Caki2 (cell line): ENCODE measurements around the gene SLC25A1. TPM values are rescaled to one million over a fixed set of nuclear protein-coding genes. Genes with fewer than 3 reads are reported as not detected.

Source experiments
- DNase-seq: peaks from one replicate; pipeline ENCODE4 v3.0.0-alpha.2; 2015; ENCODE audit warnings: low read depth
- in situ Hi-C: cut with HindIII; loops from 2 replicates; pipeline ENCODE4 v1.10.0; 2016; ENCODE audit warnings: low sequenced_read_pairs, low pct_unique_long_range_greater_than_20kb, mixed read lengths
- total RNA-seq: library from RNA; depleted of rRNA; stranded (reverse); fragments of >200 nt; shearing (Covaris generic); gene quantifications from 2 replicates; pipeline ENCODE4 v1.2.3, GENCODE V29; 2014; ENCODE audit warnings: low replicate concordance; rRNA removed

Gene SLC25A1
- 67.9 and 123 TPM in 2 replicates for total RNA-seq

DNA sequence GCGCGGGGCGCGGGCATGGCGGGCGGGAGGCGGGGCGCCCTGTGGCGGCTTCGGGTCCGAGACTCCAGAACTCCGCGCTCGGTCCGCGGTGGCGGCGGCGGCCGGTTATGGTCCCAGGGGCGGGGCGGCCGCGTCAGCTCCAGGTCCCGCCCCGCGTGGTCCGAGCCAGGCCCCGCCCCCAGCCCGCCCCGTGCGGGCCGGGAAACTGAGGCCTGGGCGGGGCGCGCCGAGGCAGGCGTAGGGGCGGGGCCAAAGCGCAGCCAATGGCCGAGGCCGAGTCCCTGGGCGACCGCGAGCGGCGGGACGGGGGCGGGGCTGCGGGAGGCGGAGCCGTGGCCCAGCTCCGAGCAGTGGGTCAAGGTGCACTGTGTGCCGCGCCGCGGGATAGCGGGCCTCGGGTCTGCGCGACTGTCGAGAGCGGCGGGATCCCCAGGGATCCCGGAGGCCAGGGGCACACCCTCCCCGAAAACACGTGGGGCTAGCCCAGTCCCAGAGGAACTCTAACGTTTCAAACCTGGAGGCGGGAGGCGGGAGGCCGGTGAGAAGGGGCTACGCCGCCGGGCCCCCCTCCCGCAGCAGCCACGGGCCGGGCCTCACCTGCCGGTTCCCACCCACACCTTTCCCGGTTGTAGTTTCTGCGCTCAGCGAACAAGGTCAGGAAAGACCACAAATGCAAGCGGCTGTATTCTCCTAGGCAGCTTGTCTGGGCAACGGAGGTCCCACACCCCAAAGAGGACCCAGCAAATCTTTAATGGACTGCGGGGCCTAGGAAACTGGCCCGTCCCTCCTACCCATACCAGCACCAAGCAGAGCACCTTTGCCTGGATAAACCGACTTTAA is at the start of gene SLC25A1:
Gene SLC25A1, minus strand, starts transcription at position 80 of the 840 bp plus-strand sequence. Its CDS starts 63 bp downstream, at position 17.
- DNase-seq, result peak; percentile 87
- in situ Hi-C loops, result no loop called here

DNA sequence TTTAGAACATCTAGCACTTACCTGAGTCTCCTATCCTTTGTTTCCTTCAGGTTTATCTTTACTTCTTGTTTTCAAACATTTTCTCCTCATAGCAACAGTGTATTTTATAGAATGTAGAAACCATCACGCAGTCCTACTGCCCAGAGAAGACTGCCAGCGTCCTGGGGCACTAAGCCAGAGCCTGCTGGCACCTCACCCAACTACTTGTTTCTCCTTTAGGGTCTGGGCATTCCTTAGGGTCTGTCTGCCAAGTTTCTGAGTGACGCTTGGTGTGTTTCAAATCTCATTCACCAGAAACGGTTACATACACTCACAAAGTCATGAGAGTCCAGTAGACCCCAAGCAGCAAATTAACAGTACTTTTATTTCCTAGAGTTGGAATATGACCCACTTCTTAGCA is 49.6 kb upstream of the SLC25A1 start:
- in situ Hi-C loops, result no loop called here
- no peak for DNase-seq

DNA sequence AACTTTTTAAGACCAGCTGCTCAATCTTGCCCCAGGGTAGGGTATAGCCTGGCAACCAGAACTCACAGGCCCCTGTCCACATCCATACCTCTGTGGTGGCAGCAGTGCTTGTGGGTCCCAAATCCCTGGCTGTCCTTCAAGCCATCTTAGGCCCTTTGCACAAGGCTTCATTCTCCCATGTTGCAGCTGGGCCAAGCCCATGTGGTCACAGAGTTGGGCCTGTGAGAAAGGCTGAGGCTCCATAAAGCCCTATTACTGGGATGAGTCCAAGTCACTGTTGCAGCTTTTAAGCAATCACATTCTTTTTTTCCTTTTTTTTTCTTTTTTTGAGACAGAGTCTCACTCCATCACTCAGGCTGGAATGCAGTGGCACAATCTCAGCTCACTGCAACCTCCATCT is 47.9 kb upstream of the SLC25A1 start:
- in situ Hi-C loops, result no loop called here
- DNase-seq, result no peak

DNA sequence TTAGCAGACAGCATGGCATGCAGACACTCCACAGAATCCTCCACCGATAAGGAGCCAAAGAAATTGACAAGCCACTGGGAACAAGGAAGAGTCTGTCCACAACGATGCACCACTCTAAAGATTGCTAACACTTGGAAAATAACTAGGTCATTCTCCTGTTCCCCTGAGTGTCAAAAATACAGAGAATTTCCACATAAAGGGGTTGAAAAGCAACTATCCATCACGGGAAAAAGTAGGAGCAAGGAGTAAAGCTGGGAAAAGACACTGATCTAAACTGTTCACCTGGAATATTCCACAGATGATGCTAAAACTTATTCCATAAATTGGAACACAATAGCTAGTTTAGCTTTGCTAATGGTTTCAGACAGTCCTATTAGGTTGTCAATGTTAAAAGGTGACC is 47.0 kb upstream of the SLC25A1 start:
- no peak for DNase-seq
- in situ Hi-C loops, result no loop called here

DNA sequence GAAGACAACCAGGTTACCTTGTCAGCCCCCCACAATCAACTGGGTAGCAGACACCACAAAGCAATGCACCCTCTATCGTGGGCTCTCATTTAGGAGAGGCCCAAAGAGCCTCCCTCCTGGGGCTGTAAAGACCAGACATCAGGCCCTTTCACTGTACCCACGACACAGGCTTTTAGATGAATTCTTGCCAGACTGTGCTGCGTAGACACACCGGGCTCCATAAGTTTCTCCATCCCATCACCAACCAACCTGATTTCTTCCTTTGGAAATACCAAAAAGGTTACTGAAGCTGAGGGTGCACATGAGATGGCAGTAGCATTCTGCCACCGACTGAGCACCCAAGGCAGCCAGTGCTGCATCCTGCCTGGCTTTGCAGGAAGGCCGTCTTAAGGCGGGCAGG is 46.4 kb upstream of the SLC25A1 start:
- in situ Hi-C loops, result no loop called here
- DNase-seq, result no peak

DNA sequence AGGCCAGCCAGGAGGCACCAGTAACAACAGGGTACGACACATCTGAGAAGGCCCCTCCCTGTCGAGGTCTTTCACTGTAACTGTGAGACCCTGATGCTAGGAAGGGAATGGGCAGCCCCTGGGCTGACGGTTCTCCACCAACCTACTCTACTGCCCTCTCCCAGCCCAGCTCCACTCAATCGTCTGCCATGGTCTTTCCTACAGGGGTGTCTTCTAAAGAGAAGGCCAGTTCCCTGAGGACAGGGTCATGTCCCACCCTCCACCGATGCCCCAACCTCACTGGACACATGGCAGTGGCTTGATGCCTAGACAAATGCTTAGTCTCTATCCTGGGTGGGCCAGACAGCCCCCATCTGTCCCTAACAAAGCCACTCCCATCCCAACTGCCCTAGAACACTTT is 46.0 kb upstream of the SLC25A1 start:
- DNase-seq, result no peak
- in situ Hi-C loops, result no loop called here

DNA sequence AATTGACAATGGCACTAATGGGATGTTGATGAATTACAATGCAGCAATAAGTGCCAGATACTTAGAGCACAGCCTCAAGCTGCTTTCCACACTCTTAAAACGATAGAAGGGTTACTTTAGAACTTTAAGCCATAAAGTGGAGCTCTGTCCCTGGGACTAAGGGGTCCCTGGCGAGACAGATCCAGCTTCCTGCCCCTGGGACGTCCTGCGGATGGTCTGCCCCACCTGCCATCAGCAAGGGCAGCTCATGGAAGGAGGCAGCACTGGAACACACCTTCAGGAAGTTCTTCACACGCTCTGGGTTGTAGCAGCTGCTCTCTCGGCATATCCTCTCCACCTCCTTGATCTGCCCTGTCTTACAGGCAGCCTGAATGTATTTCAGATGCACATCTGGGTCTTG is 45.1 kb upstream of the SLC25A1 start:
- DNase-seq, result no peak
- in situ Hi-C loops, result no loop called here

DNA sequence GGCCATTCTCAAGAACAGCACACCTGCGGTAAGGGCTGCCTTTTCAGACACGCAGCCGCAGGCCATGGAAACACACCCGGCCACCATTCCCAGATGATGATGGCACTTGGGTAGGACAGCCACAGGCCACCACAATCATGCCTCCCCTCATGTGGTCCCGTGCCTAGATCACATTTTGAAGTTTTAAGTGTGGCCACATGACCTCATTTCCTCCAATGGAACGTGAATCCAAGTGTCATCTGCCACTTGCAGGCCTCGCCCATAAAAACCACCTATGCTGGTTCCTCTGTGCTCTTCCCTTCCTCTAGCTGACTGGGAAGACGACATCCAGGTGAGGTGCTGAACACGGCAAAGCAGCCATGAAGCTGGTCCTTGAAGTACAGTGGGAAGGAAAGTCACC is 44.6 kb upstream of the SLC25A1 start:
- in situ Hi-C loops, result no loop called here
- DNase-seq, result no peak

DNA sequence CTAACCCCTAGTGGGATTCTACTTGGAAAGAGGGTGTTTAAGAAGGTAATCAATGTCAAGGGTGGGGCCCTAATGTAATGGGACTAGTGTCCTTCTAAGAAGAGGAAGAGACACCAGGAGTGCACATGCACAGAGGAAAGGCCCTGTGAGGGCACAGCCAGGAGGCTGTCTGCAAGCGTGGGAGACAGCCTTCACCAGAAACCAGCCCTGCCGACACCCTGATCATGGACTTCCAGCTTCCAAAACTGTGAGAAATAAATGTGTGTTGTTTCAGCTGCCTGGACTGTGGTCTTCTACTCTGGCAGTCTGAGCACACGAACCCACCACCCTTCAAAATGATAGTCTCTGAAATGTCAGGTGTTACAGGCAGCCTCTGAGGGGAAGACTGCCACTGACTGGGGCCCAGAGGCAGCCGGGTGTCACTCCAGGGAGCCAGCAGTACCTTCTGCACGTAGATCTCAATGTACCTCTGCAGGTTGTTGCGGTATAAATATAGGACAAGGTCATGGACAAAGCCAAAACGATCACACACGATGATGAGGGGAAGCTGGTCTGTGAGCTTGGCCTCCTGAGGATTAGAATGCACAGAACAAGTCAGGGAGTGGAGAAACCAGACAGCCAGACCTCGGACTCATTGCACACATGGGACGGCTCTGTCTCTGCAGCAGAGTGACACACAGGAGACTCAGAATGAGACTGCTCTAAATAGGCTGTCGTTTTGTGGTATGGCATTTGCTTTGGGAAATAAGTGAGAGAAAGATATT is 43.9 kb upstream of the SLC25A1 start:
- in situ Hi-C loops, result no loop called here
- no peak for DNase-seq

DNA sequence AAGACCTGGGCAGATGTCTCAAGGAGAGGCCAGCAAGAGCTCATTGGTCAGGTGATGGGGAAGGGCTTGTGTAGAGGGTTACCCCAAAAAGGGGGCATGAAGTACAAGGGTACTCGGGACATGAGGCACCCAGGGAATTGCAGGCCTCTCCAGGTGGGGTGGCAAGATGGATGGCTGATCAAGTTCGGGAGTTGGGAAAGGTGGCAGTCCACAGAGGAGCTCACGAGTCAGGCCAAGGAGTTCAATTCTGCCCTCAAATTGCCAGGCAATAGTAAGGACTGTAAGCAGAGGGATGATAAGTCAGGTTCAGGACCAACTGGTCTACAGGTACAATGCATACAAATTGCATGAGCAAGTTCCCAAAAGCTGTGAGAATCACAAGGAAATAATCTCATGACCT is 42.3 kb upstream of the SLC25A1 start:
- DNase-seq, result no peak
- in situ Hi-C loops, result no loop called here

DNA sequence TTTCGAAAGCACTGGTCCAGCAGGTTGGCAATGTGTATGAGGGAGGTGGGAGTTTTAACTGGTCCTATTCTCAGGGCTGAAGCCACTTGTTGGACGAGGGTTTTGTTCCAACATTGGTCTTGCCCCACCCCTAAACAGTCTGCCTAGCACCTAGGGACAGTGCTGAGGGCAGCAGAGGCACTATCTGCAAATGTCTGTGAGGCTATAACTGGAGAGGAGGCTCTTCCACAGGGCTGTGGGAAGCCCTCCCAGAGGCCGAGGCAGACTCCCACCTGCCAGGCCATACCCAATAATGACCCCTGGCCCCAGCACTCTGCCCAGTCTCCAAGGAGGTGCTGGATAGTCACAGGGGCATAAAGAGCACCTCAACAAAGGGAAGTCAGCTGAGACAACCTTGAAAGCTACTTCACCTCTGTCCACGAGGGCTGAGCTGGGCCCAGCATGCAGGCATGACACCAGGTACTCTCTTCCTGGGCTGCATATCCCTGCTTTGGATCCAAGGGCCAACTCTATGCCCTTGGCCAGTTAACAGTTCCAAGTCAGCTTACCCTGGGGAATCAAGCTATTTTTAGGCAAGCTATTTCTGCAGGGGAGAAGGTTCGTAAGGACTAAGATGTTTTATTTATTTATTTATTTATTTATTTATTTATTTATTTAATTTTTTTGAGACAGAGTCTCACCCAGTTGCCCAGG is 40.2 kb upstream of the SLC25A1 start:
- in situ Hi-C loops, result no loop called here
- DNase-seq, result no peak

DNA sequence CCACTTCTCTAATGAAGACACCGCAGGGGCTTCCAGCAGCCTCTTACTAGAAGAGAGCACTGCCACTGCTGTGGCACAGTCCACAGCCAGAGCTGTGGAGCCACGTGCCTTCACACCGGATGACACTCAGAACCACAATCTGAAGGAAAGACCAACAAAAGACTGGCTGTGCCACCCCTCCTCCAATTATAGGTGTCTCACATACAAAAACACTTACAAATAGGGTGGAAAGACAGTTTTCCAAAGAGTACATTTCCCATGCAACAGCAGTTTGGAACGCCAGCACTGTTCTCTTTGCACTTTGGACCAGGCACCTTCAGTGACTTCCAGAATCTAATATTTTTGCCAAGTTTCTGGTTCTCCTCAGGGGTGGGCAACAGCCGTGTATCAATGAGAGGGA is 38.0 kb upstream of the SLC25A1 start:
- in situ Hi-C loops, result no loop called here
- DNase-seq, result no peak

DNA sequence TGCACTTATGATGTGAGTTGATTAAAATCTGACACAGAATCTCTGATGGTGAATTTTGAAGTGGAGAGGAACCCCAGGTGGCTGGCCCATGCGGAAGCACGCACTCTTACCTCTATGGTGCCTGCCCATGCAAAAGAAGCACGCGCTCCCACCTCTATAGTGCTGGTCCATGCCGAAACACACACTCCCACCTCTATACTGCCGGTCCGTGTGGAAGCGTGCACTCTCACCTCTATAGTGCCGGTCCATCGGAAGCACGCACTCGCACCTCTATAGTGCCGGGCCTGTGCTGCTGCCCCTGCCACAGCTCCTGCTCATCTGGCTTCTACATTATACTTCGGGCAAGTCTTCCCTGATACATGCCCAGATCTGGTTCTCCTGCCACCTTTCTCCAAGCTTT is 36.8 kb upstream of the SLC25A1 start:
- DNase-seq, result no peak
- in situ Hi-C loops, result no loop called here

DNA sequence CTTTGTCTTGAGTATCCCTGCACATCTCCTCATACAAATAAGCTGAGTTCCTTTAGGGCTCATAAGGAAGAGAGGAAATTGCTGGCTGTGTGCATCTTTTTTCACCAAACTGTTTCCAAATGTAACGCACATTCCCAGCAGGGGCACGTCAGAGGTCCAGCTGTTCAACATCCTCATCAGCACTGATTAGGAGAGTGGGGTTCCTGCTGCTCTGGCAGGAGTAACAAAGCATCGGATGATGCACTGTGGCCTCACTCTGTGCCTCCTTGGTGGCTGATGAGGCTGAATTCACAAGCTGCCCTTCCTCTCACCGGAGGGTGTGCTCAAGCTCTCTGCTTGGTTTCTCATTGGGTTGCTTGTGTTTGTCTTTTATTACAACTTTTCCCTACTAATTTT is 35.5 kb upstream of the SLC25A1 start:
- in situ Hi-C loops, result no loop called here
- DNase-seq, result no peak

DNA sequence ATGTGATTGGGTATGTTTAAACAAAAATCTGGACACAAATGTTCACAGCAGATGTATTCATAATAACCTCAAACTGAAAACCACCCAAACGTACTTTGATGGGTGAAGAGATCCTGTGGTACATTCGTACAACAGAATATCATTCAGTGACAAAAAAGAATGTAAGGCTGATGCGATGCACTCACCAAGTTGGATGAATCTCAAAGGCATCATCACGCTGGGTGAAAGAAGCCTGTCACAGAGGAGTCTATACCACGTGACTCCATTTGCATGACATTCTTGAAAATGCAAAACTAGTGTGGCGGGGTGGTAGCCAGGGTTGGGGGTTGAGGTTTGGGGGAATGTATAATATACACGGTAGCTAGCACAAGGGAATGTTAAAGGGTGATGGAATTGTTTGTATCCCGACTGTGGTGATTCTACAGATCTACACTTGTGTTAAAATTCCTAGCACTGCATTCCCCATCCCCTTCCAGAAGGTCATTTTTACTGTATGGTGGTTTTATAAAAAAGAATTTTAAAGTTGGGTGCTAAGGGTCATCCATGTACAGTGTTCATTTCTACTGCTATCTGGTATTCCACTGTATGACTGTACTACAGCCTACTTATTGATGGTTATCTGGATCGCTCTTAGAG is 35.0 kb upstream of the SLC25A1 start:
- in situ Hi-C loops, result no loop called here
- DNase-seq, result no peak

DNA sequence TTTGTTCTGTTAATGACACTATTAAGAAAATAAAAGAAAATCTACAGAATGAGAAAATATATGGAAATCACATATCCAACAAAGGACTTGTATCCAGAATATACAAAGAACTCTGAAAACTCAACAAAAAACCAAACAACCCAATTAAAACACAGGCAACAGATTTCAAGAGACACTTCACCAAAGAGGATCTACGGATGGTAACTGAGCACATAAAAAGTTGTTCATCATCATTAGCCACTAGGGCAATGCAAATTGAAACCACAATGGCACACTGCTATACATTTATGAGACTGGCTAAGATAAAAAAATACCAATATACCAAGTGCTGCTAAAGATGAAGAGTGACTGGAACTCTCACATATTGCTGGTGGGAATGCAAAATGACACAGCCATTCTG is 34.5 kb upstream of the SLC25A1 start:
- in situ Hi-C loops, result no loop called here
- DNase-seq, result no peak

DNA sequence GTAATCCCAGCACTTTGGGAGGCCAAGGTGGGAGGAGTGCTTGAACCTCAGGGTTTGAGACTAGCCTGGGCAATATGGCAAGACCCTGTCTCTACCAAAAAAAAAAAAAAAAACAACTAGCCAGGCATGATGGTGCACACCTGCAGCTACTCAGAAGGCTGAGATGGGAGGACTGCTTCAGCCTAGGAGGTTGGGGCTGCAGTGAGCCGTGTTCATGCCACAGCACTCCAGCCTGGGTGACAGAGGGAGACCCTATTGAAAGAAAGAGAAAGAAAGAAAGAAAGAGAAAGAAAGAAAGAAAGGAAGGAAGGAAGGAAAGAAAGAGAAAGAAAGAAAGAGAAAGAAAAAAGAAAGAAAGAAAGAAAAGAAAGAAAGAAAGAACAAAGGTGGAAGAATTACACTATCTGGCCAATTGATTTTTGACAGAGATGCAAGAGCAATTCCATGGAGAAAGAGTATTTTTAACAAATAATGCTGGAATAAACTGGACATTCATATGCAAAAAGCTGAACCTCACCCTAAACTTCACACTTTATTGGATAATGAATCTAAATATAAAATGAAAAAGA is 33.9 kb upstream of the SLC25A1 start:
- DNase-seq, result no peak
- in situ Hi-C loops, result no loop called here

DNA sequence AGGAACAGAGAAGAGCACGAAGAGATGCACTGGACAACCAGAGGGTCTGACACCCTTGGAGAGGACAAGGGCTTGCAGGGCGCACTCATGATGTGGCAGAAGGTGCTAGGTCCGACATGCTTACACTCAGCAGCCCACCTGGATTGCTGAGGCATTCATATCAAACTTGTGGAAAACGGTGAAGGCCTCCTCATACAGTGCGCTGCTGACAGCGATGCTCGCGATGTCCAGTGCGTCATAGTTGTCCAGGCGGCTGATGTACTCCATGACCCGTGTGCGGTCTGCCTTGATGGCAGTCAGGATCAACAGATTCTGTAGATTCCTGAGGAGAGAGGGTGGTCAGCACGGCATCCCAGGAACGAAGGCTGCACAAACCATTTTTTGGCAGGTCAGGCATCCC is 31.7 kb upstream of the SLC25A1 start:
- no peak for DNase-seq
- in situ Hi-C loops, result no loop called here
